Nephron progenitor cell (in vitro differentiated cells): Measurements from ENCODE around the gene KCNJ14.

Source experiments
- DNase-seq: peaks from one replicate; pipeline ENCODE4 v3.0.0; 2021
- H3K27ac Mint-ChIP-seq: 2 replicates; pipeline ENCODE4 v1.8.0; 2021; ENCODE audit warnings: mild to moderate bottlenecking, moderate library complexity, mixed read lengths
- H3K27me3 Mint-ChIP-seq: 2 replicates; pipeline ENCODE4 v1.8.0; 2021; ENCODE audit warnings: mild to moderate bottlenecking, low read depth, mixed read lengths; ENCODE audit not compliant: poor library complexity
- H3K36me3 Mint-ChIP-seq: 2 replicates; pipeline ENCODE4 v1.8.0; 2021; ENCODE audit warnings: low read depth, mixed read lengths
- H3K4me1 Mint-ChIP-seq: 2 replicates; pipeline ENCODE4 v1.8.0; 2021; ENCODE audit warnings: mixed read lengths
- H3K4me3 Mint-ChIP-seq: 2 replicates; pipeline ENCODE4 v1.8.0; 2021; ENCODE audit warnings: mild to moderate bottlenecking, moderate library complexity, mixed read lengths
- H3K9me3 Mint-ChIP-seq: 2 replicates; pipeline ENCODE4 v1.8.0; 2021; ENCODE audit warnings: mild to moderate bottlenecking, moderate library complexity, mixed read lengths
- CTCF ChIP-seq: fragments of 200-600 bp; sonication (generic); IDR thresholded peaks from 2 replicates; pipeline ENCODE4 v1.5.0; 2021; ENCODE audit warnings: antibody characterized with exemption

KCNJ14 gene

GRCh38 chr19:48493718-48494401 is 38.5 kb downstream of the KCNJ14 start:
- H3K4me1 Mint-ChIP-seq = peaks cover 52% of the 10 kb centered on the region
- no peak for TF ChIP-seq CTCF
- H3K36me3 Mint-ChIP-seq = no peaks in the 10 kb centered on the region
- peaks cover 40% of the 10 kb centered on the region for H3K27me3 Mint-ChIP-seq
- peak overlapping the region; percentile 82 for H3K4me3 Mint-ChIP-seq
- no peak overlapping the region for H3K27ac Mint-ChIP-seq
- no peaks in the 10 kb centered on the region for H3K9me3 Mint-ChIP-seq
- DNase-seq = no peak

GRCh38 chr19:48495396-48495795 is 40.0 kb downstream of the KCNJ14 start:
- no peaks in the 10 kb centered on the region for H3K36me3 Mint-ChIP-seq
- no peaks in the 10 kb centered on the region for H3K9me3 Mint-ChIP-seq
- peaks cover 39% of the 10 kb centered on the region for H3K27me3 Mint-ChIP-seq
- H3K27ac Mint-ChIP-seq = no peak overlapping the region
- H3K4me3 Mint-ChIP-seq = peak overlapping the region; percentile 82
- peaks cover 55% of the 10 kb centered on the region for H3K4me1 Mint-ChIP-seq
- TF ChIP-seq CTCF = no peak
- DNase-seq = no peak

DNA sequence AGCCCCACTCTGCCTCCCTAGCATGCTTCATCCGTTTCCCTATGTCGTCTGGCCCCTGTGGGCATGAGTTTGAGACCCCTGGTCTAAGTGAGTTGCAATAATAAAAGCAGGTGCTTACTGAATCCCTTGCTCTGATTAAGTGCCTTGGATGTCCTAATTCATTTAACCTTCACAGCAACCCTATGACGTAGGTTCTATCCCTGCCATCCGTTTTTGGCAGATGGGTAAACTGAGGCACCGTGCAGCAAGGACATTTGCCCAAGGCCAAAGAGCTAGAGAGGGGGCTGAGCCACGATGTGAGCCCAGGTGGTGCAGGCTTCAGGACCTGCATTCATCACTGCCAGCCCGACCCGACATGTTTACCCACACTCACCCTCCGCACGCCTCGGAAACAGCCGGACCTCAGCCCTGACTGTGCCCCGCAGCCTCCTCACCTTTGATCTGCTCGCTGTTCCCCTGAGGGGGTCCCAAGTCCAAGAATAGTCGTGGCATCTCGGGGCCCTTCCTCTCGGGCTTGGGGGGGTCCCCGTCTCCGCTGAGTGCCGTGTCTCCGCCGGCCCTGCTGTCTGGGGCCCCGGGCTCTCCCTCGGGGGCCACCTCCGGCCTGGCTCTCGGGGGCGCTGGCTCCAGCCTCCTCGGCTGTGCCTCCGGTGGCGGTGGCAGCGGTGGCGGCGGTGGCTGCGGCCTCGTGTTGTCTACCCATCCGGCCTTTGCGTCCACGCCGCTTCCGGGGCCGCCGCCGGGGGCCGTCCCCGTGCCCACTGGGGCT is 41.8 kb downstream of the KCNJ14 start:
- Mint-ChIP-seq H3K4me3 (no peak overlapping the region), H3K9me3 (no peaks in the 10 kb centered on the region), H3K27ac (no peak overlapping the region), H3K36me3 (no peaks in the 10 kb centered on the region), H3K4me1 (peaks cover 53% of the 10 kb centered on the region), H3K27me3 (peaks cover 30% of the 10 kb centered on the region)
- DNase-seq = no peak
- no peak for TF ChIP-seq CTCF

DNA sequence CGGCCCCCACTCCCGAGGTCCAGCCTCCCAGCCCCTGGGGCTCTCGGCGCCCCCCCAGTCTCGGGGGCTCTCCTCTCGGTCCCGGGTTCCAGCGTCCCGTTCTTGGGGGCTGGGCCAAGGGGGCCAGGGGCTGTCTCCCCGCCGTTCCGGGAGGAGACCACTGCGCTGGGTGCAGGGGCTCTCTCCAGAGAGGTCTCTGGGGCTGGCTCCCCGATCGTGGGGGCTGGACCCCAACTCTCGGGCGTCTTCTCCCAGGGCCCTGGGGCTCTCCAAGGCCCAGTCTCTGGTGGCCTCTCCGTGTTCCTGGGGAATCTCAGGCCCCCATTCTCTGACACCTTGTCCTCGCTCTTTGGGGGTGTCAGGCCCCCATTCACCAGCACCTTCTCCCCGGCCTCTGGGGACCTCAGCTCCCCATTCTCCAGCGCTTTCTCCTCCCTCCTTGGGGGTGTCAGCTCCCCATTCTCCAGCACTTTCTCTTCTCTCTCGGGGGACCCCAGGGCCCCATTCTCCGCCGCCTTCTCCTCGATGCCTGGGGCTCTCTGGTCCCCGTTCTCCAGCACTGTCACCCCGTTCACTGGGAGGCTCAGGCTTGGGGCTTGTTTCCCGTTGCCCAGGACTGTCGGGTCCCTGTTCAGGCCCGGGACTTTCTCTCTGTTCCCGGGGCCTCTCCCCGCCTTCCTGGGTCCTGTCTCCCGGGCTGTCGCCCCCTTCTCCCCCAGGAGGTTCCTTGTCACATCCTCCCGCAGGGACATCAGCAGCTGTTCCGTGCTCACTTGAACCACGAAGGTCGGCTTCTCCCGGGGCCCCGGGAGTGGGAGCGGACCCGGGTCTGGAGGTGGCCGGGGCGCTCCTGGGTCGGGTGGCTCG is 42.6 kb downstream of the KCNJ14 start:
- peaks cover 51% of the 10 kb centered on the region for H3K4me1 Mint-ChIP-seq
- H3K9me3 Mint-ChIP-seq = no peaks in the 10 kb centered on the region
- H3K27me3 Mint-ChIP-seq = peaks cover 23% of the 10 kb centered on the region
- H3K36me3 Mint-ChIP-seq = no peaks in the 10 kb centered on the region
- no peak for TF ChIP-seq CTCF
- H3K4me3 Mint-ChIP-seq = no peak overlapping the region
- H3K27ac Mint-ChIP-seq = no peak overlapping the region
- DNase-seq = no peak

DNA sequence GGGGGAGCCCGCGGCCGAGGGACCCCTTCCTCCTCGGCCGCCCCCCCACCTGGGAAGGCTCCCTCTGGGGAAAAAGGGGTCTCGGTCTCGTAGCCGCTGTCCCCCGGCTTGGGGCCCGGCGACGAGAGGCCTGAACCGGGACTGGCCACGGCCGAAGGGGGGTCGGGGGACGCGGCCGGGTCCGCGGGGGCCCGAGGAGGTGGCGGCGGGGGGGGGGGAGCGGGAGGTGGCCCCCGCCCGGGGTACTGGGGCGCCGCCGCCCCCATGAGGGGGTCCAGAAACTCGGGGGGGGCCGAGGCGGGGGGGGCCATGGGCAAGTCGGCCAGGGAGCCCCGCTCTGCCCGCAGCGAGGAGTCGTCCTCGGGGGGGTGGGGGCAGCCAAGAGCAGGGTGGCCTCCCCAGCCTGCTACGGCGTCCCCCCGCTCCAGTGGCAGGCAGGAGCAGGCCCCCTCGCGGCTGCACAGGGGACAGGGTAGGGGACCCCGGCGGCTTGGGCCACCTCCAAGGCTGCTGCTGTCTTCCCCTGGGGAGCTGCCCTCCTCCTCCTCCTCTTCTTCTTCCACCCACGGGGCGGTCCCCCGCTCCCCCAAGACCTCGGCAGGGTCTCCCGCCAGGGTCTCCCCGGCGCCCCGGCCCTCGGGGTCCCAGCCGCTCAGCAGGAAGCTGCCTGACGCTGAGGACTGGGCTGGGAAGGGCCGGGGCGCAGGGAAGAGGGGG is 43.4 kb downstream of the KCNJ14 start:
- Mint-ChIP-seq H3K9me3 (no peaks in the 10 kb centered on the region), H3K4me3 (no peak overlapping the region), H3K27me3 (peaks cover 27% of the 10 kb centered on the region), H3K4me1 (peaks cover 57% of the 10 kb centered on the region), H3K27ac (no peak overlapping the region), H3K36me3 (no peaks in the 10 kb centered on the region)
- no peak for TF ChIP-seq CTCF
- no peak for DNase-seq
